Panc1 (cell line): ENCODE results near the gene CCDC177.
"Not testable (repeated sequence)": the region's sequence is repeated elsewhere in the genome, so short reads cannot be mapped to it uniquely, and the experiment has no call there.

ENCODE experiments used
- CTCF ChIP-seq: fragments of 450-650 bp; IDR thresholded peaks from 2 replicates; pipeline ENCODE4 v1.5.1; 2017; ENCODE audit warnings: mild to moderate bottlenecking
- REST ChIP-seq, 2 experiments: IDR thresholded peaks; 2 replicates each; pipeline ENCODE4 v1.6.1; 2011 to 2012; ENCODE audit warnings: low read depth in 2 of 2, control low read depth in 1 of 2, low read length in 1 of 2, mild to moderate bottlenecking in 1 of 2, moderate library complexity in 1 of 2; ENCODE audit not compliant: insufficient read depth in 1 of 2

GRCh38 chr14:69599431-69599830 is 24.8 kb upstream of the CCDC177 start:
- not testable (repeated sequence) for TF ChIP-seq REST (IDR thresholded peaks at IDR 0.05; ENCODE audit: insufficient read depth in 1 of 2, low read depth in 2 of 2, low read length in 1 of 2); CTCF
